Type B pancreatic cell (in vitro differentiated cells): ENCODE data around the gene PRR12. TPM values are rescaled to one million over a fixed set of nuclear protein-coding genes. Genes with fewer than 3 reads are reported as not detected.

Source experiments
- DNase-seq: peaks from one replicate; pipeline ENCODE4 v3.0.0; 2021; ENCODE audit warnings: mixed read lengths; ENCODE audit not compliant: unreplicated experiment; ENCODE audit errors: extremely low spot score
- H3K27ac Mint-ChIP-seq: 2 replicates; pipeline ENCODE4 v1.8.0; 2021; ENCODE audit warnings: mild to moderate bottlenecking, mixed read lengths
- H3K27me3 Mint-ChIP-seq: 2 replicates; pipeline ENCODE4 v1.8.0; 2021; ENCODE audit warnings: mixed read lengths
- H3K36me3 Mint-ChIP-seq: 2 replicates; pipeline ENCODE4 v1.8.0; 2021; ENCODE audit warnings: mixed read lengths
- H3K4me1 Mint-ChIP-seq: one replicate; pipeline ENCODE4 v1.8.0; 2021; ENCODE audit warnings: mixed read lengths; ENCODE audit not compliant: unreplicated experiment
- H3K4me3 Mint-ChIP-seq: 2 replicates; pipeline ENCODE4 v1.8.0; 2021; ENCODE audit warnings: mild to moderate bottlenecking, mixed read lengths
- H3K9me3 Mint-ChIP-seq: 2 replicates; pipeline ENCODE4 v1.8.0; 2021; ENCODE audit warnings: mixed read lengths
- total RNA-seq: library from RNA; stranded (reverse); gene quantifications from 2 replicates; pipeline ENCODE4 v1.2.1, GENCODE V29; 2021; ENCODE audit warnings: low replicate concordance
- TF ChIP-seq, protein P1 (sequence below): fragments of 200-600 bp; sonication (generic); conservative IDR thresholded peaks from 2 replicates; pipeline ENCODE4 v1.5.0; 2021; ENCODE audit warnings: antibody characterized with exemption, mild to moderate bottlenecking

The PRR12 gene
- total RNA-seq, 1 donor from 2014 or later = 40.0 TPM

GRCh38 chr19:49597703-49597974 is 6.7 kb downstream of the PRR12 start:
- Mint-ChIP-seq H3K9me3 (no peaks in the 10 kb centered on the region), H3K4me1 (peaks cover 7% of the 10 kb centered on the region), H3K36me3 (peaks cover 21% of the 10 kb centered on the region), H3K27me3 (no peaks in the 10 kb centered on the region), H3K4me3 (no peak overlapping the region), H3K27ac (no peak overlapping the region)
- DNase-seq = no peak
- TF ChIP-seq, protein P1, sequence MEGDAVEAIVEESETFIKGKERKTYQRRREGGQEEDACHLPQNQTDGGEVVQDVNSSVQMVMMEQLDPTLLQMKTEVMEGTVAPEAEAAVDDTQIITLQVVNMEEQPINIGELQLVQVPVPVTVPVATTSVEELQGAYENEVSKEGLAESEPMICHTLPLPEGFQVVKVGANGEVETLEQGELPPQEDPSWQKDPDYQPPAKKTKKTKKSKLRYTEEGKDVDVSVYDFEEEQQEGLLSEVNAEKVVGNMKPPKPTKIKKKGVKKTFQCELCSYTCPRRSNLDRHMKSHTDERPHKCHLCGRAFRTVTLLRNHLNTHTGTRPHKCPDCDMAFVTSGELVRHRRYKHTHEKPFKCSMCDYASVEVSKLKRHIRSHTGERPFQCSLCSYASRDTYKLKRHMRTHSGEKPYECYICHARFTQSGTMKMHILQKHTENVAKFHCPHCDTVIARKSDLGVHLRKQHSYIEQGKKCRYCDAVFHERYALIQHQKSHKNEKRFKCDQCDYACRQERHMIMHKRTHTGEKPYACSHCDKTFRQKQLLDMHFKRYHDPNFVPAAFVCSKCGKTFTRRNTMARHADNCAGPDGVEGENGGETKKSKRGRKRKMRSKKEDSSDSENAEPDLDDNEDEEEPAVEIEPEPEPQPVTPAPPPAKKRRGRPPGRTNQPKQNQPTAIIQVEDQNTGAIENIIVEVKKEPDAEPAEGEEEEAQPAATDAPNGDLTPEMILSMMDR = no peak

DNA sequence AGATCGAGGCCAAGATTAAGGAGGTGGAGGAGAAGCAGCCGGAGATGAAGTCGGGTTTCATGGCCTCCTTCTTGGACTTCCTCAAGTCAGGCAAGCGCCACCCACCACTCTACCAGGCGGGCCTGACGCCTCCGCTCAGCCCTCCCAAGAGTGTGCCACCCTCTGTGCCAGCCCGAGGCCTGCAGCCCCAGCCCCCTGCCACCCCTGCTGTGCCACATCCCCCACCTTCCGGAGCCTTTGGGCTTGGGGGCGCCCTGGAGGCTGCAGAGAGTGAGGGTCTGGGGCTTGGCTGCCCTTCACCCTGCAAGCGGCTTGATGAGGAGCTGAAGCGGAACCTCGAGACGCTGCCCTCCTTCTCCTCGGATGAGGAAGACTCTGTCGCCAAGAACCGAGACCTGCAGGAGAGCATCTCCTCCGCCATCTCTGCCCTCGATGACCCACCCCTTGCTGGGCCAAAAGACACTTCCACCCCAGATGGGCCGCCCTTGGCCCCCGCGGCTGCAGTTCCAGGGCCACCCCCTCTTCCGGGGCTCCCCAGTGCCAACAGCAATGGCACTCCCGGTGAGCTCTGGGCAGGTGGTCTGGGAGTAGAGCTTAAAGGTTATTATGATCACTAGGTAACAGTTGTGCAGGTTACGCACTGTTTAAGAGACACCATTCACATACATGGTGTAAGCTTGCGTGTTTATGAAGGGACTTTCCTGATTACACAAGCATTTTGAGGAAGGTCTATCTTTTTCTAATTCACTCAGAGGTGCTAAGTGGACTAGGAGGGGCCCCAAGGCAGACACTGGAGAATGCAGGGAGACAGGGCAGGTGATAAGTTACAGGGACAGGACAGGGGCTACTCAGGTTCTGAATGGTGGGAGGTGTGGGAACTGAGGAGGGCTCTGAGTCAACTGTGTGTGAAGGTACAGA is 8.7 kb downstream of the PRR12 start:
- H3K4me1 Mint-ChIP-seq = no peaks in the 10 kb centered on the region
- H3K27ac Mint-ChIP-seq = peak overlapping the region; percentile 14
- TF ChIP-seq, protein P1 = no peak
- DNase-seq = no peak
- H3K36me3 Mint-ChIP-seq = peaks cover 16% of the 10 kb centered on the region
- H3K4me3 Mint-ChIP-seq = no peak overlapping the region
- H3K9me3 Mint-ChIP-seq = no peaks in the 10 kb centered on the region
- no peaks in the 10 kb centered on the region for H3K27me3 Mint-ChIP-seq

GRCh38 chr19:49601482-49602038 is 10.6 kb downstream of the PRR12 start:
- Mint-ChIP-seq H3K9me3 (no peaks in the 10 kb centered on the region), H3K36me3 (peaks cover 16% of the 10 kb centered on the region), H3K4me3 (no peak overlapping the region), H3K27me3 (no peaks in the 10 kb centered on the region), H3K27ac (no peak overlapping the region), H3K4me1 (no peaks in the 10 kb centered on the region)
- TF ChIP-seq, protein P1 = no peak
- DNase-seq = no peak

DNA sequence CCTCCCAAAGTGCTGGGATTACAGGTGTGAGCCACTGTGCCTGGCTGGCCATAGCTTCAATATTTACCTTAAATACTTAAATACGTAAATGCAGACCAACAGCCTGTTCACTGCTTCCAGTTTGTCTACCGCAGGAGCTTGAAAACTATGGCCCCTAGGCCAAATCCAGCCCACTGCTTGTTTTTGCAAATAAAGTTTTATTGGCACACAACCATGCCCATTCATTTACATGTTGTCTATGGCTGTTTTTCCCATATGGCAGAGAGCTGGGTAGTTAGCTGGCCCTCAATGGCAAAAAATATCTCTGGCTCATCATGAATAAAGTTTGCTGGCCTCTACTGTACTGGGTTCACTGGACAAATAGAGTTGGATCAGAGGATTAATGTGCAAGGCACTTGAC is 11.8 kb downstream of the PRR12 start:
- TF ChIP-seq, protein P1 = no peak
- H3K27me3 Mint-ChIP-seq = no peaks in the 10 kb centered on the region
- no peaks in the 10 kb centered on the region for H3K9me3 Mint-ChIP-seq
- H3K4me3 Mint-ChIP-seq = no peak overlapping the region
- DNase-seq = no peak
- H3K36me3 Mint-ChIP-seq = peaks cover 20% of the 10 kb centered on the region
- H3K27ac Mint-ChIP-seq = no peak overlapping the region
- no peaks in the 10 kb centered on the region for H3K4me1 Mint-ChIP-seq

DNA sequence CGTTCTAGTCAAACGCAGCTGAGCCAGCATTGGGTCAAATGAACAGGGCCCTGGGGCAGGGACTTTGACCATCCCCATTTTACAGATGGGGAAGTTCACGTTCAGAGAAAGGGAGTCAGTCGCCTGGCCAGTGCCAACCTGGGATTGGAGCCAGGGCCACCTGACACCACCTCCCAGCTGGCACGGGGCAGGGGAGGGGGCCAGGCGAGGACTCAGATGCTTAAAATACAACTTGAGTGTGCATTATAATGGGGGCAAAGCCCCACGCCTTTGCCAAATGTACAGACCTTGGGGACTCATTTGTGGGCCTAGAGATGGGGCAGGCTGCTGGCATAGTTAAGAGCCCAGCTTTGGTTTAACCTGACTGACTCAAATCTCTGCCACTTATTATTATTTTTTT is 14.6 kb downstream of the PRR12 start:
- Mint-ChIP-seq H3K27ac (no peak overlapping the region), H3K4me3 (no peak overlapping the region), H3K36me3 (peaks cover 15% of the 10 kb centered on the region), H3K9me3 (no peaks in the 10 kb centered on the region), H3K27me3 (no peaks in the 10 kb centered on the region), H3K4me1 (no peaks in the 10 kb centered on the region)
- TF ChIP-seq, protein P1 = no peak
- no peak for DNase-seq
